HCT116 (cell line): ENCODE results near the gene ISCA2.

Source experiments
- EGR1 ChIP-seq: IDR thresholded peaks from 2 replicates; pipeline ENCODE4 v1.6.1; 2012; ENCODE audit warnings: low read depth
- POLR2AphosphoS5 ChIP-seq: IDR thresholded peaks from 2 replicates; pipeline ENCODE4 v1.6.1; 2011; ENCODE audit warnings: mild to moderate bottlenecking, low read depth, low read length, moderate library complexity
- RAD21 ChIP-seq: IDR thresholded peaks from 2 replicates; pipeline ENCODE4 v1.6.1; 2012; ENCODE audit warnings: low read depth, mild to moderate bottlenecking
- SP1 ChIP-seq: IDR thresholded peaks from 2 replicates; pipeline ENCODE4 v1.6.1; 2012; ENCODE audit warnings: low read depth
- YY1 ChIP-seq: IDR thresholded peaks from 2 replicates; pipeline ENCODE4 v1.6.1; 2011; ENCODE audit warnings: low read length, low read depth, moderate library complexity, mild to moderate bottlenecking; ENCODE audit not compliant: insufficient replicate concordance; ENCODE audit errors: extremely low read depth
- TF ChIP-seq, protein P1 (sequence below), 3 experiments: fragments of 200-600 bp in 1 of 3; sonication (generic) in 1 of 3; IDR thresholded peaks in 2 of 3; conservative IDR thresholded peaks in 1 of 3; 2 replicates each; pipeline ENCODE4 v1.5.1; 2012 to 2017; ENCODE audit warnings: low read depth in 2 of 3, low read length in 2 of 3, antibody characterized with exemption in 1 of 3, borderline replicate concordance in 1 of 3, control low read depth in 1 of 3, mild to moderate bottlenecking in 1 of 3, mixed read lengths in 1 of 3, mixed run types in 1 of 3, moderate library complexity in 1 of 3; ENCODE audit not compliant: insufficient read depth in 1 of 3

DNA sequence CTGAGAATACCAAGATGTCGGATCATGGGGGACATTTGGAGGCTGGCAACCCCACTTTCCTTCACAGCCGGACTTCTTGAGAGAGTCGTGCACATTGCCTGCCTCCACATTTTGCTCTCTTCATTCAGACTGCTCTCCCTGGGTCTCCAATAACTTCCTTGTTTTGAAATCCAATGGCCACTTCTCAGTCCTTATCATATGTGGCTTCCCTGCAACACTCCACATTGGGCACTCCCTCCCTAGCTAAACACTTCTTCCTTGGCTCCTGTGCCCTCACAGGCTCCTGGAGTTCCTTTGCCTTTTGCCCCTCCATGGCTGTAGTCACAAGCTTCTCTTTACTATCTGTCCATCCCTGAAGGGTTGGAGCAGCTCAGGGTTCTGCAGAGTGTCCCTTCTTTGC, 30.6 kb upstream of the ISCA2 start:
- no peak for TF ChIP-seq YY1
- no peak for TF ChIP-seq RAD21
- TF ChIP-seq, protein P1, sequence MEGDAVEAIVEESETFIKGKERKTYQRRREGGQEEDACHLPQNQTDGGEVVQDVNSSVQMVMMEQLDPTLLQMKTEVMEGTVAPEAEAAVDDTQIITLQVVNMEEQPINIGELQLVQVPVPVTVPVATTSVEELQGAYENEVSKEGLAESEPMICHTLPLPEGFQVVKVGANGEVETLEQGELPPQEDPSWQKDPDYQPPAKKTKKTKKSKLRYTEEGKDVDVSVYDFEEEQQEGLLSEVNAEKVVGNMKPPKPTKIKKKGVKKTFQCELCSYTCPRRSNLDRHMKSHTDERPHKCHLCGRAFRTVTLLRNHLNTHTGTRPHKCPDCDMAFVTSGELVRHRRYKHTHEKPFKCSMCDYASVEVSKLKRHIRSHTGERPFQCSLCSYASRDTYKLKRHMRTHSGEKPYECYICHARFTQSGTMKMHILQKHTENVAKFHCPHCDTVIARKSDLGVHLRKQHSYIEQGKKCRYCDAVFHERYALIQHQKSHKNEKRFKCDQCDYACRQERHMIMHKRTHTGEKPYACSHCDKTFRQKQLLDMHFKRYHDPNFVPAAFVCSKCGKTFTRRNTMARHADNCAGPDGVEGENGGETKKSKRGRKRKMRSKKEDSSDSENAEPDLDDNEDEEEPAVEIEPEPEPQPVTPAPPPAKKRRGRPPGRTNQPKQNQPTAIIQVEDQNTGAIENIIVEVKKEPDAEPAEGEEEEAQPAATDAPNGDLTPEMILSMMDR (IDR thresholded peaks at IDR 0.05 in 2 of 3, conservative IDR thresholded peaks at IDR 0.05 in 1 of 3; ENCODE audit: borderline replicate concordance in 1 of 3, insufficient read depth in 1 of 3, low read depth in 2 of 3, low read length in 2 of 3): no peak
- TF ChIP-seq SP1: no peak
- no peak for TF ChIP-seq POLR2AphosphoS5
- no peak for TF ChIP-seq EGR1
